BE2C (cell line): ENCODE results near the gene MAP4K1.
"Not testable (repeated sequence)": the region's sequence is repeated elsewhere in the genome, so short reads cannot be mapped to it uniquely, and the experiment has no call there.

ENCODE experiments used
- DNase-seq: peaks from one replicate; pipeline ENCODE4 v3.0.0-alpha.2; 2020
- H3K27me3 ChIP-seq: fragments of 250-450 bp; sonication (Bioruptor Pico); 2 replicates; pipeline ENCODE4 v1.5.1; 2020; ENCODE audit warnings: mild to moderate bottlenecking
- H3K36me3 ChIP-seq: fragments of 250-450 bp; sonication (Bioruptor Pico); 2 replicates; pipeline ENCODE4 v1.5.1; 2020; ENCODE audit warnings: mild to moderate bottlenecking
- H3K4me1 ChIP-seq: fragments of 250-450 bp; sonication (Bioruptor Pico); 2 replicates; pipeline ENCODE4 v1.5.1; 2020
- H3K4me3 ChIP-seq: 2 replicates; pipeline ENCODE4 v1.5.1; 2011; ENCODE audit warnings: low read depth, low read length
- H3K9me3 ChIP-seq: fragments of 250-450 bp; sonication (Bioruptor Pico); 2 replicates; pipeline ENCODE4 v1.5.1; 2020
- TF ChIP-seq, protein P1 (sequence below): IDR thresholded peaks from 2 replicates; pipeline ENCODE4 v1.5.1; 2012; ENCODE audit warnings: mild to moderate bottlenecking, low read depth, low read length

MAP4K1 gene

DNA sequence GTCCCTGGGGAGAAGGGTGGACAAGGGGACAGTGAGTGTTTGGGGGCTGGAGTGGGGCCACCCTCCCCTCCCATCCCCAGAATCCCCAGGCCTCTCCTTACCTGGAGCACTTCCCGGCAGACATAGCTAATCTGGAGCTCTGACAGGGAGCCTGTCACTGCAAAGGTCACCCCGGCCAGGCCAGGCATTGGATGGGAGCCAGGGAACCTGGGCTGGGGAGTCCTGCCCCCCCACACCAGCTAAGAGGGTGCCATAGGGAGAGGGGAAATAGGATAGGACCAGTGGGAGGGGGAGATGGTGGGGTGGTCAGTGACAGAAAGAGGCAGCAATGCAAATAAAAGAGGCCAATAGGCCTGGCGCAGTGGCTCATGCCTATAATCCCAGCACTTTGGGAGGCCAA lies 3.5 kb downstream of the MAP4K1 start:
- H3K4me3 ChIP-seq = no peak overlapping the region
- H3K4me1 ChIP-seq = no peaks in the 10 kb centered on the region
- H3K9me3 ChIP-seq = no peaks in the 10 kb centered on the region
- TF ChIP-seq, protein P1, sequence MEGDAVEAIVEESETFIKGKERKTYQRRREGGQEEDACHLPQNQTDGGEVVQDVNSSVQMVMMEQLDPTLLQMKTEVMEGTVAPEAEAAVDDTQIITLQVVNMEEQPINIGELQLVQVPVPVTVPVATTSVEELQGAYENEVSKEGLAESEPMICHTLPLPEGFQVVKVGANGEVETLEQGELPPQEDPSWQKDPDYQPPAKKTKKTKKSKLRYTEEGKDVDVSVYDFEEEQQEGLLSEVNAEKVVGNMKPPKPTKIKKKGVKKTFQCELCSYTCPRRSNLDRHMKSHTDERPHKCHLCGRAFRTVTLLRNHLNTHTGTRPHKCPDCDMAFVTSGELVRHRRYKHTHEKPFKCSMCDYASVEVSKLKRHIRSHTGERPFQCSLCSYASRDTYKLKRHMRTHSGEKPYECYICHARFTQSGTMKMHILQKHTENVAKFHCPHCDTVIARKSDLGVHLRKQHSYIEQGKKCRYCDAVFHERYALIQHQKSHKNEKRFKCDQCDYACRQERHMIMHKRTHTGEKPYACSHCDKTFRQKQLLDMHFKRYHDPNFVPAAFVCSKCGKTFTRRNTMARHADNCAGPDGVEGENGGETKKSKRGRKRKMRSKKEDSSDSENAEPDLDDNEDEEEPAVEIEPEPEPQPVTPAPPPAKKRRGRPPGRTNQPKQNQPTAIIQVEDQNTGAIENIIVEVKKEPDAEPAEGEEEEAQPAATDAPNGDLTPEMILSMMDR = no peak
- no peaks in the 10 kb centered on the region for H3K27me3 ChIP-seq
- no peak for DNase-seq
- no peaks in the 10 kb centered on the region for H3K36me3 ChIP-seq

DNA sequence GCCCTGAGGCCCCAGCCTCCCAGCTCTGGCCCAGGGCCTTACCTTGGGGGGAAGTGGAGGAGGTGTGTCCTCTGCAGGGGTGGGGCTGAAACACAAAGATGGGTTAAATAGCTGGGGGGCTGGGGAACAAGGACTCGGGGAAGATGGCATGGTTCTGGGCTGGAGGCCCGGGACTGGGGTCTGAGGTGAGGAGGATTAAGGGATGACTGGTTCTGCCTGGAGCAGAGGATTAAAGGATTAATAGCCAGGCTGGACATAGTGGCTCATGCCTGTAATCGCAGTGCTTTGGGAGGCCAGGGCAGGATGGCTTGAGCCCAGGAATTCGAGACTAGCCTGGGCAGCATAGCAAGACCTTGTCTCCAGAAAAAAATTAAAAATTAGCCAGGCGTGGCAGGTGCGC lies 11.6 kb downstream of the MAP4K1 start:
- TF ChIP-seq, protein P1 = no peak
- no peaks in the 10 kb centered on the region for H3K4me1 ChIP-seq
- H3K36me3 ChIP-seq = no peaks in the 10 kb centered on the region
- no peak overlapping the region for H3K4me3 ChIP-seq
- DNase-seq = no peak
- no peaks in the 10 kb centered on the region for H3K9me3 ChIP-seq
- H3K27me3 ChIP-seq = no peaks in the 10 kb centered on the region; the same call in 1 of the 2 replicates

DNA sequence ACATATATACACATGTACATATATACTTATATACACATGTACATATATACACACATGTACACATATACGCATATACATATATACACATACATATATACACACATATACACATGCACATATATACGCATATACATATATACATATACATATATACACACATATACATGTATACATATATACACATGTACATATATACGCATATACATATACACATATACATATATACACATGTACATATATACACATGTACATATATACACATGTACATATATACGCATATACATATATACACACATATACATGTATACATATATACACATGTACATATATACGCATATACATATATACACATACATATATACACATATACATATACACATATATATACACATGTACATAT lies 14.9 kb downstream of the MAP4K1 start:
- not testable (repeated sequence) for DNase-seq, H3K4me3 ChIP-seq, H3K9me3 ChIP-seq, H3K4me1 ChIP-seq, H3K27me3 ChIP-seq, H3K36me3 ChIP-seq

DNA sequence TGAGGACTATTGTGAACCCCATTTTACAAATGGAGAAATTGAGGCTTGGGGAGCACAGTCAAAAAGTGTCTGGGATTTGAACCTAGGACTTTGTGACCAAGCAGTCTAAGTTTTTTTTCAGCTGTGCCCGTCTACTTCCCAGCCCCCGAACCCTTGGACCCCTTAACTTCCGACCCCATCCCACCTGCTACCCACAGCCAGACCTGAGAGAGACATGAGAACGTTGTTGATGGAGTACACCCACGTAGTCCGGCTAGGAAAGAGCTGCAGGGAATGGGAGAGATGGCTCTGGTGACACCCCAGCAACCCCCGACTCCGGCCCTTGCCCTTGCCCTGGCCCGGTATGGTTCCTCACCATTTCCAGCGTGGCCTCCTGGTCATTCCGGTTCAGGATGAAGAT lies 18.0 kb downstream of the MAP4K1 start:
- no peaks in the 10 kb centered on the region for H3K27me3 ChIP-seq
- no peak for DNase-seq
- H3K4me1 ChIP-seq = no peaks in the 10 kb centered on the region
- no peaks in the 10 kb centered on the region for H3K9me3 ChIP-seq
- TF ChIP-seq, protein P1 = no peak
- no peak overlapping the region for H3K4me3 ChIP-seq
- H3K36me3 ChIP-seq = no peaks in the 10 kb centered on the region

DNA sequence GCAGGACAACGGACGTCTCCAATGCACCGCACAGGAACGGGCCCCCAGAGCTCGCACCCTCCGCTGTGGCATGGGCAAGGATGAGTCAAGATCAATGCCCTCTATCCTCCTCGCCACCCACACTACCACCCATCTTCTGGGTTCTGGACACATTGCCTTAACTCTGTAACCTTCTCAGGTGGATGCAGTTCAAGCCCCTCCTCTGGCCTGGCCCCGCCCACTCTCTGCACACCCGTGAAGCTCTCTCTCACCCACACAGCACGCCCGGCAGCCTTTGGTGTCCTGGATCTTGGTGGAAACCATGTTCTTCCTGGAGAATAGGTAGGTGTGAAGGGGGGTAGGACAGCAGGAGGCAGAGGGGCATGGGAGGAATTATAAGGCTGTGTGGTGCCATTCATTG lies 20.7 kb downstream of the MAP4K1 start:
- no peak for DNase-seq
- no peaks in the 10 kb centered on the region for H3K27me3 ChIP-seq
- no peaks in the 10 kb centered on the region for H3K9me3 ChIP-seq
- H3K4me3 ChIP-seq = no peak overlapping the region
- TF ChIP-seq, protein P1 = no peak
- no peaks in the 10 kb centered on the region for H3K4me1 ChIP-seq
- no peaks in the 10 kb centered on the region for H3K36me3 ChIP-seq

DNA sequence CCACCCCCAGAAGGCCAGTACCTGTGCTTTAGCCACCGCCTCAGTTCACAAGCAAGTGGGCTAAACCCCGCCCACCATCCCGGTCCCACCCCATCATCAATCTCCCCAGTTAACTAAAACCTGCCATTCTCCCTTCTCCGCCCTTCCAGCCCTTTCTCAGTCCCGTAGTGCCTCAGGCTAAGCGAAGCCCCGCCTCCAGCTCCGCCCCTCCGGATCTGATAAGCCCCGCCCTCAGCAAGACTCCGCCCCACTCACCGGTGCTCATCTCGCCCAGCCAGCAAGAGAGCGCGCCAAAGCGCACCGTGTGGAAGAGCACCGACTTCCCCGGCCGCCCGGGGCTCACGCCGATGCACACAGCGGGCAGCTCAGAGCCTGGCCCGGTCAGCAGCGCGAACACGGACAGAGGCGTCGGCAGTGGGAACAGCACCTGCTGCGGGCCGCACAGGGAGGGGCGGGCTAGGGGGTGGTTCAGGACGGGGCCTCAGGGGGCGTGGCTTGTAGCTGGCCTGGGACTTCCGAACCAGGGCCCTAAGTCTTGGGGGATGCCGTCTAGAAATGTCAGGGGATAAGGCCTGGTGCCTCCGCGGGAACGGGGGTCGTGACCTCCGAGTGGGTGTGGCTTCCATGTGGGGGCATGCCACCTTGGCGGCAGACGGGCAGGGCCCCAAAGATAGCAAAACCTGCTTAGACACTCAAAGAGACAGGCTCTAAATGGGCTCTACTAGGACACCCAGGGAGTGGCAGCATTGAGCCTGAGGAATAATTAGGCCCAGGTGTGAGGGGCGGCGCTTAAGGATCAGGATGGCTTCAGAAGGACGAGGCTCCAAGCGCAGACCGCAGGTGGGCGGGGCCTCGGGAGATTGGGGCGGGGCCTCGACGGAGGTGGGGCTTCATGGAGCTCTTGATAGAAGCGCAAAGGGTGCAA lies 21.4 kb downstream of the MAP4K1 start:
- TF ChIP-seq, protein P1 = no peak
- DNase-seq = peak; percentile 90
- H3K9me3 ChIP-seq = no peaks in the 10 kb centered on the region
- no peaks in the 10 kb centered on the region for H3K36me3 ChIP-seq
- H3K4me1 ChIP-seq = no peaks in the 10 kb centered on the region
- no peaks in the 10 kb centered on the region for H3K27me3 ChIP-seq
- H3K4me3 ChIP-seq = peak overlapping the region; percentile 38
